ENCODE measurements around the gene RRAS. TPM values are rescaled to one million over a fixed set of nuclear protein-coding genes. Genes with fewer than 3 reads are reported as not detected.

The RRAS gene
- total RNA-seq, 1 experiment from 2014 or later = 72.7 TPM

- no peak for DNase-seq
- peaks cover 51% of the 10 kb centered on the region for H3K36me3 ChIP-seq
- H3K27me3 ChIP-seq = no peaks in the 10 kb centered on the region
- H3K4me3 ChIP-seq = no peak overlapping the region
- no peaks in the 10 kb centered on the region for H3K9me3 ChIP-seq
Observed at GRCh38 chr19:49662011-49662410, 22.1 kb upstream of the RRAS start.

GRCh38 chr19:49660338-49660961, 20.5 kb upstream of the RRAS start:
- H3K4me3 ChIP-seq = no peak overlapping the region
- H3K27me3 ChIP-seq = no peaks in the 10 kb centered on the region
- H3K36me3 ChIP-seq = peaks cover 66% of the 10 kb centered on the region
- DNase-seq = no peak
- H3K9me3 ChIP-seq = no peaks in the 10 kb centered on the region

DNA sequence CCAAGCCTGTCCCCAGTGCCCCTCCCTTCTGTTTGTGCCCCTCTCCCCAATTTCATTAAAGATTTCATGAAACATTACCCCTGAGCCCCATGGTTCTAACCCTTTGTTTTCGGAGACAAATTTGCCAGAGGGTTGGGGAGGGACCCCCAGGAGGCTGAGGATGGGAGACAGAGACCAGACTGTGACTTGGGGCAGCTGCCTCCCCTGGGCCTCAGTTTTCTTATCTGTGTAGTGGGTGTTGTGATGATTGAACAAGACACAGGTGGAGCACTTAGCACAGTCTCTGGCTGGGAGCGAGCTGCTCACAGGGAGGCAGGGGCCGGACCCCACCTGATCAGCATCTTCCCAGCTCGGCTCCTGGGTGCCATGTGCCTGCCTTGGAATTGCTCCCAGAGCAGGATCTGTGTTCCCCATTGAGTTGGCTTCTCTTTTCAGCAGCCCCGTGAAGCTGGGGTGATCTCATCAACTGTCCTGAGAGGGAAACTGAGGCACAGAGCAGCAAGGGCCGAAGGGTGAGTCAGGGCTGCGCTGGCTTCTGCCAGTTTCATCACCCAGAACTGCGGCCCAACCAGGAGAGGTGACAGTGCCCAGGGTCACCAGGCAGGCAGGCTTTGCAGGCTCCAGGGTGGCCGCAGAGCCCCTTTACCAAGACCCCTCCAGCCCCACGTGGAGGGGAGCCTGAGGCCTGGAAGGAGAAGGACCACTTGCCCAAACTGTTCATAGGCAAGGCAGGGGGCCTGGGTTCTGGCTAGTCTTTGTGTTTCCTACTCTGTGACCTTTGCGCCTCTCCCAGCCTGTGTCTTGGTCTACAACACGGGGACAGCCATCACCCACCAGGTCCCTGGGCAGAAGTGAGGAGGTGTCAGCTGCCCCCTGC, 18.9 kb upstream of the RRAS start:
- no peaks in the 10 kb centered on the region for H3K9me3 ChIP-seq
- DNase-seq = no peak
- peaks cover 82% of the 10 kb centered on the region for H3K36me3 ChIP-seq
- H3K27me3 ChIP-seq = no peaks in the 10 kb centered on the region
- H3K4me3 ChIP-seq = no peak overlapping the region

DNA sequence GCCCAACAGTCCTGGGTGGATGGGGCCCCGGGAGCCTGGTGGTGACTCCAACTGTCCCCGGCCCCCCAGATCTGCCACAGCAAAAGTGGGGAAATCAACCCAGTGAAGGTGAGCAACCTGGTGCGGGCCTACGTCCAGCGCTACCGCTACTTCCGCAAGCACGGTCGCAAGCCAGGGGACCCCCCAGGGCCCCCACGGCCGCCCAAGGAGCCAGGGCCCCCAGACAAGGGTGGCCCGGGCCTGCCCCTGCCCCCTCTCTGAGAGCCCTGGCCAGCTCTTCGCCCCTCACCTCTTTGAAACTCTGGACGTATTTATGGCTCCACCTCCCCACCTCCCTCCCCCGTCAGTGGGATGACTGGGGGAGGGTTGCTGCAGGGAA, 18.2 kb upstream of the RRAS start:
- peaks cover 88% of the 10 kb centered on the region for H3K36me3 ChIP-seq
- no peaks in the 10 kb centered on the region for H3K9me3 ChIP-seq
- H3K27me3 ChIP-seq = no peaks in the 10 kb centered on the region
- no peak overlapping the region for H3K4me3 ChIP-seq
- DNase-seq = no peak

DNA sequence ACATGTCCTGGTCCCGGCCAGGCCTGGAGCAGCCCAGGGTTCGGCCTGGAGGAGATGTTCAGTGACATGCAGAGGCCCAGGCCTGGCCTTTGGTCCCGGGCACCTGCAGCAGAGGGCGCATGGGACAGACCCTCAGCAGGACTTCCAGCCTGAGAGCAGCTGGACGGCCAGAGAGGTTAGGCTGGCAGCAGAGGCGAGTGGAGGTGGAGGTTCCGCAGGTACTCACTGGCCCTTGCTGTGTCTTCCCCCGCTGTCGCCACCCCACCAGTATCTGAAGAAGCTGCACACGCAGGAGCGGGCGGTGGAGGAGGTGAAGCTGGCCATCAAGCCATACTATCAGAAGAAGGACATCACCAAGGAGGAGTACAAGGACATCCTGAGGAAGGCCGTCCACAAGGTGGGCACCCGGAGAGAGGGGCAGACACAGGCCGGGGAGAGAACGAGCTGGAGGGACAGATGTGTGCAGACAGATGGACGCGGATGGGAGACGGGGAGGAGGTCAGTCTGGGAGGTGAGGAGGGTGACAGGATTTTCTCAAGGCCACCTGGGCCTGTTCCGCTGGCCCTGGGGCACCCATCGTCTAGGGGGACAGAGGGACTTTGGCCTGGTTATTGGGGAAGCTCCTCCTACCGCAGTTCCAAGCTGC, 17.7 kb upstream of the RRAS start:
- H3K27me3 ChIP-seq = no peaks in the 10 kb centered on the region
- no peak overlapping the region for H3K4me3 ChIP-seq
- H3K9me3 ChIP-seq = no peaks in the 10 kb centered on the region
- DNase-seq = no peak
- H3K36me3 ChIP-seq = peaks cover 90% of the 10 kb centered on the region

DNA sequence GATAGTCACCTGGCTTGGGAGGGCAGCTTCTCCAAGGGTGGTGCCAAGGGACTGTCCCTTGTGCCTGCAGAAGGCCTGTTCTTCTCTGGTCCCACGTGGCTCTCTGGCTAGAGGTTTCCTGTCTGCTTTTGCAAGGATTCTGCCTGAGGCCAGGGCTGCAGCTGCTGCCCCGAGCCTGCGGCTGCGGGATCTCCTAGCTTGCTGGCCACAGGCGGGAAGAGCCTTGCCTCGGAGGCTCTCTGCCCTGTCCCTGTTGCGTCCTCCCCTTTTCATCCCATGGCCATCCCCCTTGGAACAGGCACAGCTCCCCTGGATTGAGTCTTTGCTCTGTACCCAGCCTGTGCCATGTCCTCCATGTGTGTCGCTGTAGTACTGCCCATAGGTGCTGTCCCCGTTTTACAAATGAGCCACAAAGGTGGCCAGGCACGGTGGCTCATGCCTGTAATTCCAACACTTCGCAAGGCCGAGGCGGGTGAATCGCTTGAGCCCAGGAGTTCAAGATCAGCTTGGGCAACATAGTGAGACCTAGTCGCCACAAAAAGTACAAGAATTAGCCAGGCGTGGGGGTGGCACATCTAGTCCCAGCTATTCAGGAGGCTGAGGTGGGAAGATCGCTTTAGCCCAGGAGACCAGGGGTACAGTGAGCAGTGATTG, 16.6 kb upstream of the RRAS start:
- H3K9me3 ChIP-seq = no peaks in the 10 kb centered on the region
- no peaks in the 10 kb centered on the region for H3K27me3 ChIP-seq
- H3K4me3 ChIP-seq = no peak overlapping the region
- peaks cover 83% of the 10 kb centered on the region for H3K36me3 ChIP-seq
- DNase-seq = no peak

- Histone ChIP-seq H3K9me3 (no peaks in the 10 kb centered on the region), H3K4me3 (no peak overlapping the region), H3K27me3 (no peaks in the 10 kb centered on the region), H3K36me3 (peaks cover 83% of the 10 kb centered on the region)
- DNase-seq = no peak
Observed at GRCh38 chr19:49655570-49656455, 15.9 kb upstream of the RRAS start.

GRCh38 chr19:49654581-49654980, 14.6 kb upstream of the RRAS start:
- H3K27me3 ChIP-seq = no peaks in the 10 kb centered on the region

DNA sequence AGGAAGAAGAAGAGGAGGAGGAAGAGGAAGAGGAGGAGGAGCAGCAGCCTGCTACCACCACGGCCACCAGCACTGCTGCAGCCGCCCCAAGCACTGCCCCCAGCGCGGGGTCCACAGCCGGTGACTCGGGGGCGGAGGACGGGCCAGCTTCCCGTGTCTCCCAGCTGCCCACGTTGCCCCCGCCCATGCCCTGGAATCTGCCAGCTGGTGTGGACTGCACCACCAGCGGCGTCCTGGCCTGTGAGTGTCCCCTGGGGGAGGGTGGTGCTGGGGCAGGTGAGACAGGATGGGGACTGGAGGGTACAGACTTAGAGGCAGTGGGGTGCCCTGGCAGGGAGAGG, 13.5 kb upstream of the RRAS start:
- no peak for DNase-seq
- H3K4me3 ChIP-seq = no peak overlapping the region
- no peaks in the 10 kb centered on the region for H3K27me3 ChIP-seq
- peaks cover 81% of the 10 kb centered on the region for H3K36me3 ChIP-seq
- no peaks in the 10 kb centered on the region for H3K9me3 ChIP-seq

More at GRCh38 chr19:49654581-49654980, 14.6 kb upstream of the RRAS start:
- peaks cover 83% of the 10 kb centered on the region for H3K36me3 ChIP-seq
- no peaks in the 10 kb centered on the region for H3K9me3 ChIP-seq
- no peak overlapping the region for H3K4me3 ChIP-seq
- DNase-seq = no peak

- no peaks in the 10 kb centered on the region for H3K27me3 ChIP-seq
- no peak overlapping the region for H3K4me3 ChIP-seq
- peaks cover 76% of the 10 kb centered on the region for H3K36me3 ChIP-seq
- H3K9me3 ChIP-seq = no peaks in the 10 kb centered on the region
- no peak for DNase-seq
Observed at GRCh38 chr19:49652551-49653465, 12.9 kb upstream of the RRAS start.

DNA sequence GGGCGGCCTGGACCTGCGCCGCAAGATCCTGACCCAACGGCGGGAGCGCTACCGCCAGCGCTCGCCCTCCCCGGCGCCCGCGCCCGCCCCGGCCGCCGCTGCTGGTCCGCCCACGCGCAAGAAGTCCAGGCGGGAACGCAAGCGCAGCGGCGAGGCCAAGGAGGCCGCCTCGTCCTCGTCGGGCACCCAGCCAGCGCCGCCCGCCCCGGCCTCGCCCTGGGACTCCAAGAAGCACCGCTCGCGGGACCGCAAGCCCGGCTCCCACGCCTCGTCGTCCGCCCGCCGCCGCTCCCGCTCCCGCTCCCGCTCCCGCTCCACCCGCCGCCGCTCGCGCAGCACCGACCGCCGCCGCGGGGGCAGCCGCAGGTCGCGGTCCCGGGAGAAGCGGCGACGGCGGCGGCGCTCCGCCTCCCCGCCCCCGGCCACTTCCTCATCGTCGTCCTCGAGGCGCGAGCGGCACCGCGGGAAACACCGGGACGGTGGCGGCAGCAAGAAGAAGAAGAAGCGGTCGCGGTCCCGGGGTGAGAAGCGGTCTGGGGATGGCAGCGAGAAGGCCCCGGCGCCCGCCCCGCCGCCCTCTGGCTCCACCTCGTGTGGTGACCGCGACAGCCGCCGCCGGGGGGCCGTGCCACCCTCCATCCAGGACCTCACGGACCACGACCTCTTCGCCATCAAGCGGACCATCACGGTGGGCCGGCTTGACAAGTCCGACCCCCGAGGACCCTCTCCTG, 12.0 kb upstream of the RRAS start:
- no peak for DNase-seq
- Histone ChIP-seq H3K9me3 (no peaks in the 10 kb centered on the region), H3K27me3 (no peaks in the 10 kb centered on the region), H3K36me3 (peaks cover 77% of the 10 kb centered on the region), H3K4me3 (no peak overlapping the region)

DNA sequence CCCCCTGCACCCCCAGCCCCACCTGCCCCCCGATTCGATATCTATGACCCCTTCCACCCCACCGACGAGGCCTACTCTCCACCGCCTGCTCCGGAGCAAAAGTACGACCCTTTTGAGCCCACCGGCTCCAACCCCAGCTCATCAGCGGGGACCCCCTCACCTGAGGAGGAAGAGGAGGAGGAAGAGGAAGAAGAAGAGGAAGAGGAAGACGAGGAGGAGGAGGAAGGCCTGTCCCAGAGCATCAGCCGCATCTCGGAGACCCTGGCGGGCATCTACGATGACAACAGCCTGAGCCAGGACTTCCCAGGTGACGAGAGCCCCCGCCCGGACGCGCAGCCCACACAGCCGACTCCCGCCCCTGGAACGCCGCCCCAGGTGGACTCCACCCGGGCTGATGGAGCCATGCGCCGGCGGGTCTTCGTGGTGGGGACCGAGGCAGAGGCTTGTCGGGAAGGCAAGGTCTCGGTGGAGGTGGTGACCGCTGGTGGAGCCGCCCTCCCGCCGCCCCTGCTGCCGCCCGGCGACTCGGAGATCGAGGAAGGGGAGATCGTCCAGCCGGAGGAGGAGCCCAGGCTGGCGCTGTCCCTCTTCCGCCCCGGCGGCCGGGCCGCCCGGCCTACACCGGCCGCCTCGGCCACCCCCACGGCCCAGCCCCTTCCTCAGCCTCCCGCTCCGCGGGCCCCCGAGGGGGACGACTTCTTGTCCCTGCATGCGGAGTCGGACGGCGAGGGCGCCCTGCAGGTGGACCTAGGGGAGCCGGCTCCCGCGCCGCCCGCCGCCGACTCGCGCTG, 11.3 kb upstream of the RRAS start:
- Histone ChIP-seq H3K27me3 (no peaks in the 10 kb centered on the region), H3K36me3 (peaks cover 77% of the 10 kb centered on the region), H3K4me3 (no peak overlapping the region), H3K9me3 (no peaks in the 10 kb centered on the region)
- DNase-seq = no peak

DNA sequence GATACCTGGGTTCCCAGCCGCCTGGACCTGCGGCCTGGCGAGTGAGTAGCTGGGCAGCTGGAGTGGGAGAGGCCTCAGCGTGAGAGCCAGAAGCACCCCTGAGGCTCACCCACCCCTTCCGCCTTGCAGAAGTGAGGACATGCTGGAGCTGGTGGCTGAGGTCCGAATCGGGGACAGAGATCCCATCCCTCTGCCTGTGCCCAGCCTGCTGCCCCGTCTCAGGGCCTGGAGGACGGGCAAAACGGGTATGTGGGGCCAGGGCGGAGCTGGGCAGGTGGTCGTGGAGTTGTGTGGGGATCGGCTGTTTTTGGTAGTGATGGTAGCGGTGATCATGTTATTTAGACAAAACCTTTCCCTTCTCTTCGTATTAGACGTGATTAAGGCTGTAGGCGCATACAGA, 6.6 kb upstream of the RRAS start:
- H3K9me3 ChIP-seq = no peaks in the 10 kb centered on the region
- H3K4me3 ChIP-seq = no peak overlapping the region
- H3K27me3 ChIP-seq = no peaks in the 10 kb centered on the region
- peaks cover 67% of the 10 kb centered on the region for H3K36me3 ChIP-seq
- no peak for DNase-seq

DNA sequence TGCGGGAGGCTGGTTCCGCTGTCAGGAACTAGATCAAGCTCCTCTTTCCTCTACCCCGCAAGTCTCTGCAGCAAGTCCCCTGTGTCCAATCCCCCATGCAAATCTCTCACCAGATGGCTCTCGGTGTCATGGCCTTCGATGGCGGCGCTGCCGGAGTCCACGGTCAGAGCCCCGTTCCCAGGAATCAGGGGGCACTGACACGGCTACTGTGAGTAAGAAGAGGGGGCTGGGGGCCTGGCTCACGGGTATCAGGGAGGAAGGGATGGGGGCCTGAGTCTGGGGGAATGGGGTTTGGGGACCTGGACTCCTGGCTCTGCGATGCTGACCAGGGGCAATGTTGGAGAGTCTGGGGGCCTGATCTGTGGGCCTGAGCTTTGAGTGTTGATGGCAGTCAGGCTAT, 6.1 kb upstream of the RRAS start:
- no peak for DNase-seq
- peaks cover 64% of the 10 kb centered on the region for H3K36me3 ChIP-seq
- H3K4me3 ChIP-seq = no peak overlapping the region

More for the DNA sequence above, 6.1 kb upstream of the RRAS start:
- Histone ChIP-seq H3K9me3 (no peaks in the 10 kb centered on the region), H3K27me3 (no peaks in the 10 kb centered on the region)

All from MG63 (cell line).